ENCODE measurements around the gene ITGAX.

ITGAX gene

GRCh38 chr16:31328322-31329052 lies 26.5 kb upstream of the ITGAX start:
- no peak for TF ChIP-seq CTCF (IDR thresholded peaks at IDR 0.05; ENCODE audit: insufficient read depth, low read depth, low read length, missing control alignments)
- no peak overlapping the region for H3K4me3 ChIP-seq (ENCODE audit: low read length)
- DNase-seq (ENCODE audit: low read depth): no peak

GRCh38 chr16:31329671-31330552 lies 25.1 kb upstream of the ITGAX start:
- no peak for TF ChIP-seq CTCF (IDR thresholded peaks at IDR 0.05; ENCODE audit: insufficient read depth, low read depth, low read length, missing control alignments)
- DNase-seq (ENCODE audit: low read depth): no peak

GRCh38 chr16:31330553-31330890 lies 24.5 kb upstream of the ITGAX start:
- H3K4me3 ChIP-seq (ENCODE audit: low read length): no peak overlapping the region
- no peak for TF ChIP-seq CTCF (IDR thresholded peaks at IDR 0.05; ENCODE audit: insufficient read depth, low read depth, low read length, missing control alignments)
- no peak for DNase-seq (ENCODE audit: low read depth)

More at GRCh38 chr16:31329671-31330552, 25.1 kb upstream of the ITGAX start:
- no peak overlapping the region for H3K4me3 ChIP-seq (ENCODE audit: low read length)

GRCh38 chr16:31331141-31331764 lies 23.7 kb upstream of the ITGAX start:
- no peak for TF ChIP-seq CTCF (IDR thresholded peaks at IDR 0.05; ENCODE audit: insufficient read depth, low read depth, low read length, missing control alignments)
- no peak for DNase-seq (ENCODE audit: low read depth)

GRCh38 chr16:31331807-31332301 lies 23.1 kb upstream of the ITGAX start:
- no peak for TF ChIP-seq CTCF (IDR thresholded peaks at IDR 0.05; ENCODE audit: insufficient read depth, low read depth, low read length, missing control alignments)
- H3K4me3 ChIP-seq (ENCODE audit: low read length): no peak overlapping the region
- no peak for DNase-seq (ENCODE audit: low read depth)

More at GRCh38 chr16:31331141-31331764, 23.7 kb upstream of the ITGAX start:
- no peak overlapping the region for H3K4me3 ChIP-seq (ENCODE audit: low read length)

GRCh38 chr16:31332544-31332943 lies 22.4 kb upstream of the ITGAX start:
- no peak overlapping the region for H3K4me3 ChIP-seq (ENCODE audit: low read length)
- TF ChIP-seq CTCF (IDR thresholded peaks at IDR 0.05; ENCODE audit: insufficient read depth, low read depth, low read length, missing control alignments): no peak
- no peak for DNase-seq (ENCODE audit: low read depth)
